Measurements from ENCODE around the gene PRKCE.

Gene PRKCE

GRCh38 chr2:46150445-46150955 lies 499.0 kb downstream of the PRKCE start:
- no peak for DNase-seq (ENCODE audit: low read depth)

- no peak for DNase-seq (ENCODE audit: low read depth)
Observed at GRCh38 chr2:46151577-46151976, 500.1 kb downstream of the PRKCE start.

- no peak for DNase-seq (ENCODE audit: low read depth)
Observed at GRCh38 chr2:46153996-46154753, 502.7 kb downstream of the PRKCE start.

- no peak for DNase-seq (ENCODE audit: low read depth)
Observed at GRCh38 chr2:46157072-46157965, 505.8 kb downstream of the PRKCE start.

- no peak for DNase-seq (ENCODE audit: low read depth)
Observed at GRCh38 chr2:46157966-46158310, 506.5 kb downstream of the PRKCE start.

GRCh38 chr2:46158661-46159060 lies 507.2 kb downstream of the PRKCE start:
- no peak for DNase-seq (ENCODE audit: low read depth)

- DNase-seq (ENCODE audit: low read depth) = no peak
Observed at GRCh38 chr2:46160326-46160725, 508.9 kb downstream of the PRKCE start.

GRCh38 chr2:46161315-46161714 lies 509.8 kb downstream of the PRKCE start:
- DNase-seq (ENCODE audit: low read depth) = no peak

GRCh38 chr2:46161911-46162310 lies 510.4 kb downstream of the PRKCE start:
- no peak for DNase-seq (ENCODE audit: low read depth)

- no peak for DNase-seq (ENCODE audit: low read depth)
Observed at GRCh38 chr2:46162329-46163097, 511.0 kb downstream of the PRKCE start.

GRCh38 chr2:46163098-46163430 lies 511.6 kb downstream of the PRKCE start:
- no peak for DNase-seq (ENCODE audit: low read depth)

- DNase-seq (ENCODE audit: low read depth) = no peak
Observed at GRCh38 chr2:46163804-46164528, 512.5 kb downstream of the PRKCE start.

GRCh38 chr2:46164529-46165301 lies 513.2 kb downstream of the PRKCE start:
- no peak for DNase-seq (ENCODE audit: low read depth)

- no peak for DNase-seq (ENCODE audit: low read depth)
Observed at GRCh38 chr2:46165916-46166315, 514.4 kb downstream of the PRKCE start.

GRCh38 chr2:46167406-46167805 lies 515.9 kb downstream of the PRKCE start:
- DNase-seq (ENCODE audit: low read depth) = no peak

- no peak for DNase-seq (ENCODE audit: low read depth)
Observed at GRCh38 chr2:46167924-46168323, 516.4 kb downstream of the PRKCE start.

GRCh38 chr2:46169467-46169866 lies 518.0 kb downstream of the PRKCE start:
- no peak for DNase-seq (ENCODE audit: low read depth)

- DNase-seq (ENCODE audit: low read depth) = no peak
Observed at GRCh38 chr2:46170026-46170425, 518.6 kb downstream of the PRKCE start.

GRCh38 chr2:46170611-46171350 lies 519.3 kb downstream of the PRKCE start:
- DNase-seq (ENCODE audit: low read depth) = no peak

- no peak for DNase-seq (ENCODE audit: low read depth)
Observed at GRCh38 chr2:46171411-46171953, 520.0 kb downstream of the PRKCE start.
